Renal cortex interstitium (tissue), 11 donors: Measurements from ENCODE around the gene PLA2G6. TPM values are rescaled to one million over a fixed set of nuclear protein-coding genes. Genes with fewer than 3 reads are reported as not detected.

ENCODE experiments used
- DNase-seq, 11 donors: peaks; one replicate each; pipeline ENCODE4 v3.0.0-alpha.2; 2013; ENCODE audit warnings: low read depth in 9 of 11, low spot score in 4 of 11; ENCODE audit errors: extremely low read depth in 1 of 11
- polyA plus RNA-seq, 3 donors: library from polyadenylated mRNA; unstranded; fragments of 120-200 nt; gene quantifications; one replicate each; pipeline ENCODE4 v1.2.1, GENCODE V29; 2013; ENCODE audit not compliant: insufficient read length in 3 of 3

The PLA2G6 gene
- polyA plus RNA-seq, 3 donors, result 41.5 to 81.8 (median 44.7) TPM

DNA sequence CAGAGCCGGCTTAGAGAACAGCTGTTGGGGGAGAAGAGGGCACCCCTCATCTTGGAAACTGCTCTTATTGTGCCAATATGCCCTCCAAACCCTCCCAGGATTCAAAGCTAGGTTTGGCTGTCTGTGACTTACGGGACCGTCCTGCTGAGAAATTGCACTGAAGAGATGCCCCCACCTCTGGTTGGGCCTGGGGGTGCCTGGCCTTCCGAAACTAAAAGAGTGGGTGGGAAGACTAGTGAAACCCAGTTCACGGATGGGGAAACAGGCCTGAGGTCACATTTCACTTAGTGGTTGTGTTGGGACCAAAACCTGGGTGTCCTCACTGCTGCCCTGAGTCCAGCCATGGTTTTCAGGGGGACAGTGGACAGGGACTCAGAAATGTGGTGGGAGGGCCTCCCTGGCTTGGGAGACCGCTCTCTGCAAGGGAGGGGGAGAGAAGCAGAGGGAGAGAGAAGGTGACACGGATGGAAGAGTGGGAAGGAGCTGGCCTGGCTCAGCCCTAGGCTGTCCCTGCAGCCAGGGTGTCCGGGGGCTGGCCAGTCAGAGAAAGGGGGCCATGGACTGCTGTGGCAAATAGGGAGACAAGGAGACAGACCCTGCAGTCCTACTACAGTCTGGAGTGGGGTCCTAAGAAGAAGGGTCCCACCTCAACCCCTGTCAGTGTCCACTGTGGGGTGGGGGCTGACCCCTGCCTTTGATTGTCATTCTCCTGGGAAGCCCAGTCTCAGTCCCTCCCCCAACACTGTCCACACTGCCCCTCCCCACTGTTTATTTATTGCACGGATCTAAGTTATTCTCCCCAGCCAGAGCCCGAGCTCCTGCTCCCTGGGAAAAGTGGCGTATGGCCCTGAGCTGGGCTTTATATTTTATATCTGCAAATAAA, 33.8 kb upstream of the PLA2G6 start:
- no peak for DNase-seq

DNA sequence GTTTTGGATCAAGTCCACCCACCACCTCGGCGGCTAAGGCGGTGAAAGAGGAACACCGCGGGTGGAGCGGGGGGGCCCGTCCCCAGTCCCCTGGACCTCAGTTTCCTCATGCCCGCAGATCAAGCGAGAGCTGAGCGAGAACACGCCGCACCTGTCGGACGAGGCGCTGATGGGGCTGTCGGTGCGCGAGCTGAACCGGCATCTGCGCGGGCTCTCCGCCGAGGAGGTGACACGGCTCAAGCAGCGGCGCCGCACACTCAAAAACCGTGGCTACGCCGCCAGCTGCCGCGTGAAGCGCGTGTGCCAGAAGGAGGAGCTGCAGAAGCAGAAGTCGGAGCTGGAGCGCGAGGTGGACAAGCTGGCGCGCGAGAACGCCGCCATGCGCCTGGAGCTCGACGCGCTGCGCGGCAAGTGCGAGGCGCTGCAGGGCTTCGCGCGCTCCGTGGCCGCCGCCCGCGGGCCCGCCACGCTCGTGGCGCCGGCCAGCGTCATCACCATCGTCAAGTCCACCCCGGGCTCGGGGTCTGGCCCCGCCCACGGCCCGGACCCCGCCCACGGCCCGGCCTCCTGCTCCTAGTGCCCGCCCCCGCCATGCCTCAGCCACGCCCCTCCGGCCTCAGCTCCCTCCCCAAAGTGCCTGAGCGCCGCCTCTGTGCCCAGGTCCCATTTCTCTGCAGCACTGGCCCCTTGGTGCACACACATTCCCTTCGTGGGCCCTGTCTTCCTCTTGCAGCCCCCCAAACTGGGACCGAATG, 32.8 kb upstream of the PLA2G6 start:
- peak in 4 of 11 donors; percentile 39 to 60 (median 54) for DNase-seq

DNA sequence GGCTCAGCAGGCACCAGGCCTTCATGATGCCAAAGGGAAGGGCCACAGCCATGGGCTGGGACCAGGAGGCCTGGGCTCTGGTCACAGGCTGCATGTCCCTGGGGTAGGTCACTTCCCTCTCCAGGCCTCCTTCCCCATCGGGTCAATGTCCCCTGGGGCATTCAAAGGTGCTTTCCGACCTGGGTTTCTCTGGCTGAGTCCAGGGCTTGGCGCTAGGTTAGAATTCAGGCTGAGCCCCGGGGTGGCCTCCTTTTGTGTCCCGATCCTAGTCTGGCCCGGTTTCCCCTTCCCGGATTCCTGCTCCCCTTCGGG, 32.3 kb upstream of the PLA2G6 start:
- DNase-seq, result no peak

DNA sequence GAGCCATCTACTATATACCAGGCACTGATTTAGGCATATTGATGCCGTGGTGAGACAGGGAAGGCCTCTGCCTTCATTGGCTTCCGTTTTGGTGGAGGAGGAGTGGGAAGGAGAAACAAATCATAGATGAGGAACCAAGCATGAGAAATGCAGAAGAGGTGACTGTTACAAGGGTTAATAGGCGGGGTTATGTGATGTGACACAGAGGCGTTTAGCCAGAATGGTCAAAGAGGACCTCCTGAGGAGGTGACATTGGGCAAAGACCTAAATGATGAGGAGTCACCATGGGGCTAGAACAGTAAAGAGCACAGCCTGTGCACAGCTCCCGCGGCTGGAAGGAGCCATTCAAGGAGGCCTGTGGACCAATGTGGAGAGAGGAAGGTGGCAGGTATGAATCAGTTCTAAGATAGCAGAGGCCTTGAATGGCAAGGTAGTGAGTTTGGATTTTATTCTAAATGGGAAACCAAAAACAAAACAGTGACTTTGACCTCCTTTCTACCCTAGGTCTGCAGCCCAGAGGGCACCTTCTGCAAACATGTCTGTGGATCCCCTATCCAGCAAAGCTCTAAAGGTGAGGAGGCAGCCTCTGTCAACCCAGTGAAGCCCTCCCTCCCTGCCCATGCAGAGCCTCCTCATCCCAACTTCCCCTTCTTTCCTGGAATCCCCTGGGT, 31.8 kb upstream of the PLA2G6 start:
- no peak for DNase-seq

DNA sequence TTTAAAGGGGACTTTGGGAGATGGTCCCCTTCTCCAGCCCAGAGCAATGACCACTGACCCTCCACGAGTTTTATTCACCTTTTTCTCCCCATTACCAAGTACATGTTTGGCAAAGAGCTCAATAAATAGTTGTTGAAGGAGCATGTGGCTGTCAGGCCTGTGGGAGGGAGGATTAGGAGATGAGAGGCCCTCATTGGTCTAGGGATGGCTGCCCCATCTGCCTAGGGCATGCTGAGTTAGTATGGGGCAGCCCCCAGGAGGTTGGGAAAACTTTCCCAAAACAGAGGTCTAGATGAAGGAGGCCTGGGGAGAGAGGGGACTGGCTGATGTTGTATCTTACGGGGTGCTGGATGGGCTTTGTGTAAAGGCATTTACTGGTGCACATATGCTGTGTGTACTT, 30.8 kb upstream of the PLA2G6 start:
- no peak for DNase-seq

DNA sequence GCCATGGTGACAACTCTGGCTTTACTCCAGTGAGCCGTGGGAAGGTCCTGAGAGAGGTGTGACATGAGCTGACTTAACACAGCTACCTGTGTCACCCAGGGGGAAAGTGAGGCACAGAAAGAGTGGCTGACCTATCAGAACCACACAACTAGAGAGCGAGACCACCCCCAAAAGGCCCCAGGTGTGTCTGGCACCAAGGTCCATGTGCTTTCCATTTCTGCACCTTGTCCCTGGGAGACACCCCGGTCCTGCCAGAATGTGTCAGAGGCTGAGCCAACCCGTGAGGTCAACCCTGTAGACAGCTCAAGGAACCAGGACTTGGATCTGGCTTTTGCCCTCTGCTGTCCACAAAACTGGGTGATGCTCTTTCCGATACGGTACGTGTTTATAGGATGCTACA, 29.9 kb upstream of the PLA2G6 start:
- no peak for DNase-seq

DNA sequence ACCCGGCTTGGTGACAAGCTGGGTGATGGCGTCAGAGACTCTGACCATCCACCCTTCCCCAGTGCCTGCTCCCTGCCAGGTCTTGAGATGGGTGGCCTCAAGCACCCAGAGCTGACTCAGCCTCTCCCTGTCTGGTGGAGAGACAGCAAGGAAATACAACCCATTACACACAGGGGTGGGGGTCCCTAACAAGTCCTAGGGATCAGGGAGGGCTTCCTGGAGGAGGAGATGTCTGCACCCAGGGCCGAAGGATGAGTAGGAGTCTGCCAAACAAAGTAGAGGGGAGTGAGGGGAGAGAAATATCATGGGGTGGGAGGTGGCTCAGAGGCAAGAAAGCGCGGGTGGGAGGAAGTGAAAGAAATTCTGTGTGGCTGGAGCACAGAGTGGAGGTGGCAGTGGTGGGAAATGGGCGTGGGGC, 26.9 kb upstream of the PLA2G6 start:
- DNase-seq, result no peak

DNA sequence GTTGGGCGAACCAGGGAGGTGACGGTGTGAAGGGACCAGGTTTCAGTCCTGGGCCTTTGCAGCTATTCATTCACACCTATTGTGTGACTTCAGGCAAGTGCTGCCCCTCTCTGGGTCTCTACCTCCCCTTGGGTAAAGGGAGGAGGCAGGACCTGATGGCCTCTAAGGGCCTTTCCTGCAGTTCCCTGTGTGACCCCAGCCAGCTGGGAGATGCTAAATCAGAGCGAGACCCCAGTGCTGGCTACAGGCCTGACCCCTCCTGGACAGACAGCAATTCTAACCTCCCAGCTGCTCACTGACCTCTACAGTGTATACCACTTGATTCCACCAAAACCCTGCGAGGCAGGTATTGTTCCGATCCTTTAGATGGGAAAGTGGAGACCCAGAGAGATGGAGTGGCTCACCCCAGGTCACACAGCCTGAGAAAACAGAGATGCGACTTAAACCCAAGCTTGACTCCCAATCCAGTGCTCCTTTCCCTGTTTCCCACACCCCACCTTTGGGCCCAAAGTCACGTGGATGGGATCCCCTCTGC, 26.3 kb upstream of the PLA2G6 start:
- no peak for DNase-seq

DNA sequence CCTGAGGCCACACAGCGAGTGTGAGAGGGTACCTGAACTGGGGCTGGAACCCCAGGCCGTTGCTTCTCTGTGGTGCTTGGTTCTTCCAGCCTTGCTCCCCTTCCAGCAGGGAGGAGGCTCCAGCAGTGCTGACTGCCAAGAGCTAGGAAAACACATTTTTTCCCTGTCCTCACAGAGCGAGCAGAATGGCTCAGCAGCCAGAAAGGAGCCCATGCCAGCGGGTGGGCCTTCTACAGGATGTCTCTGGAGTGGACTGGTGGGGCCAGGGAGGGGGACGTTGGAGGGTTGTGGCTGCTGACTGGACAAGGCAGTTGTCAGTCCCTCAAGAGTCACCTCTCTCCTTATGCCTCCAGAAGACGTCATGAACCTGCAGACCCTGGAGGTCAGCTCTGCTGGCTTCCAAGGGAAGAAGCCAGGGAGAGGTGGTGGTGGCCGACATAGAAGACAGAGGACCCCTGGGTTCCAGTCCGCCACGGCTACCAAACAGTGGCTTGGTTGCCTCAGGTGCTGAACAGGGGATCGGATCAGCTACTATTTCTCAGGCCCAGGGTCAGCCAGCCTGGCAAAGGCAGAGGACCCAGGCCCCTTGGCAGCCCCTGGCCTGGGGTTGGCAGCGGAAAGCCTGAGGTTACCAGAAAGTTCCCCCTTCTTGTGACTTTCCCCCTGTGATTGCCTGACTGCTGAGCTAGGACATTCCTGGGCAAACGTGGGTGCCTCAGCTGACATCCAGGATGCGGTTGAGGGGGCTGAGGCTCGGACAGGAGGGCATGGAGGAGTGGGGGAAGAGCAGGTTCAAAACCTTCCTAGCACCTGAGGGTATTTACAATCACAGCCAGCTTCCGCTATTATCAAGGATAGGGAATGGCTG, 23.9 kb upstream of the PLA2G6 start:
- DNase-seq, result no peak

DNA sequence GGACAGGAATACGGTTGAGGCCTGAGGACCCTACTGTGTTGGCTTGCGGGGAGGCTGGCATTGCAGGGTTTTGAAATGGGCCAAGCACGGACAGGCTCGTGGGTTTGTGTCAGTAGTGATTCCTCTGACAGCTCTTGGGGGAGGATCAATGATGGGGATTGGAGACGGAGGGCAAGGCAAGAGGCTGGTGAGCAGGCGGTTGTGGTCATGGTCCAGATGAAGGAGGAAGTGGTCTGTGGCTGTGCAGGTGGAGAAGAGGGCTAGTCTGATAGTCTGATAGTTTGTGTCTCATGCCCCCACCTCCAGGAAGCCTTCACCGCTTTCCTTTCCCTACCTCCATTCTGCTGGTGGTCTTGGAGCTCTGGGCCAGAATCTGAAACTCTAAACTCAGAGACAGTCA, 23.2 kb upstream of the PLA2G6 start:
- no peak for DNase-seq

DNA sequence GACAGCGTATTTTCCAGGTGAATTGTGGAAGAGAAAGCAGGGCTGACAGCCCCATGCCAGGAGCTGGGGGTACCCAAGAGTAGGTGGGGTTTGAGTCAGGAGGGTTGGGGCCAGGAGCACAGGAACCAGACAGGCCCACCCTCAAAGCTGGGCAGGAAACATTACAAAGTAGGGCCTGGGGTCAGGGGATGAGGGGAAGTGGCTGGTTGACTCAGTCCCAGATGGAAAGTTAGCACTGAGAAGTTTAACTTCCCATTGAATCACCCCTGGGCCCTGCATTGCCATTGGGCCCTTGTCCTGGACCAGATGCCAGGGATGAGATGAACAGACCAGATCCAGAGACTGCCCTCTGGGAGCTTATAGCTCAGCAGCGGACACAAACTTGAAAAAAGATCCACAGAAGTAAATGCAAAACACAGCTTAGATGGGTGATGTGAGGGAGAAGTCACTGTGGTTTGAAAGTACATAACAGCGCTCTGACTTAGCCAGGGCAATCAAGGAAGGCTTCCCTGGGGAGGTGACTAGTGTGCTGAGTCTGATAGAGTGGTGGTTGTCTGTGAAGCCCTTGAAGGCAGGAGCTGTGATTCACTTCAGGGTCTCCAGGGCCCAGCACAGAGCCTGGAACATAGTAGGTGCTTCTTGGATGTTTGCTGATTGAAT, 22.4 kb upstream of the PLA2G6 start:
- DNase-seq, result no peak

DNA sequence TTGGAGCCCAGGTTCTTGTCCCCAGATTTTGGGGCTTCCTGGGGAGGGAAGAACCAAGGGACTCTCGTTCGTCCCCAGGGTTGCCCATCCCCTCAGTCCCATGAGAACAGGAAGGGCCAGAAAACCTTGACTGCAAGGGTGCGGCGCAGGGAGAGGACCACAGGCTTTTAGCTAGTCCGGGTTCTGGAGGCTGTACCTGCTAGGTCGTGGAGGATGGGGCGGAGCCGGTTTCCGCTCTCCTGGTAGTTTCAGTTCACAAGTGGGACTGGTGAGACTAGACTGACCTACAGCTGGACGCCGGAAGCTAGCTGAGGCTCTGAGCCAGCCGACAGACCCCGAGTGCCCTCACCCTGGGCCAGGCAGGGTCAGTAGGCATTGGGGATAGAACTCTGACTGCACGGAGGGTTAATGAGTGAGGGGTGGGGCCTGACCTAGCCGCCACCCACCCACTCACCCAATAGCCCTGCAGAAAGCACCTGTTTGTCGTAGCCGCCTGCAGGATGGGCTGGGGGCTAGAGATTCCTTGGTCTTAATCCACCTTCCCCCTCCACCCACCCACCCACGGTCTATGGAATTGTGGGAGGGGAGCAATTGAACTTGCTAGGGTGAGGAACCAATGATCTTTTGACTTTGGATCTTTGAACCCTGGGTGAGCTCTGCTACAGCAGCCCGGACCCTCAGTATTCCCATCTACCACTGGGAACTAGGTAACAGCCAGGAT, 21.6 kb upstream of the PLA2G6 start:
- no peak for DNase-seq

DNA sequence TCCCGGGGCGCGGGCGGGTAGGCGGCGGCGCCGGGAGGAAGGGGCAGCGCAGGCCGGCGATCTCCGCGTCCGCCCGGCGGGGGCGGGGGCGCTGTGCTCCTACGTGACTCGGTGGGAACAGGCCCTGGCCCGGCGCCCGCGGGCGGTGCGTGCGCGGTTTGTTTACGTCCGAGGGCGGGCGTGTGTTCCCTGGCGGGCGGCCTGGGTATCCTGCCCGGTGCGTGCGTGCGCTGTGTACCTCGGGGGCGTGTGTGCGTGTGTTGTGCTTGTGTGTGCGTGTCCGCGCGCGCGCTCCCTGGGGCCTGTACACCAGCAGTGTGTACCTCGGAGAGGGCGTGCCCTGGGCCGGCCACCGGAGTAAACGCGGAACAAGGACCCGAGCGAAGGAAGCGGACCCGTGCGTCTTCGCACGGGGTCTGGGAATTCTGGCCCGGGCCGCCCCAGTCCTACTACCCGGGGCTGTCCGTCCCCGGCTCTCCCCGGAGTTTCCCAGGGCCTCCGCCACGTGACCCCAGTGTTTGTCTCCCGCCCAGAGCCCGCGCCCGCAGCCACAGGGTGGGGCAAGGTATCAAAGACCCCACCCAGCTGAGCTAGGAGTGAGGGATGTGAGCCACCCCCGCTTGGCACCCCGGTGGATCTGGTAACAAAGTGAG, 20.9 kb upstream of the PLA2G6 start:
- DNase-seq, result peak in 5 of 11 donors; percentile 63 to 73 (median 69)

DNA sequence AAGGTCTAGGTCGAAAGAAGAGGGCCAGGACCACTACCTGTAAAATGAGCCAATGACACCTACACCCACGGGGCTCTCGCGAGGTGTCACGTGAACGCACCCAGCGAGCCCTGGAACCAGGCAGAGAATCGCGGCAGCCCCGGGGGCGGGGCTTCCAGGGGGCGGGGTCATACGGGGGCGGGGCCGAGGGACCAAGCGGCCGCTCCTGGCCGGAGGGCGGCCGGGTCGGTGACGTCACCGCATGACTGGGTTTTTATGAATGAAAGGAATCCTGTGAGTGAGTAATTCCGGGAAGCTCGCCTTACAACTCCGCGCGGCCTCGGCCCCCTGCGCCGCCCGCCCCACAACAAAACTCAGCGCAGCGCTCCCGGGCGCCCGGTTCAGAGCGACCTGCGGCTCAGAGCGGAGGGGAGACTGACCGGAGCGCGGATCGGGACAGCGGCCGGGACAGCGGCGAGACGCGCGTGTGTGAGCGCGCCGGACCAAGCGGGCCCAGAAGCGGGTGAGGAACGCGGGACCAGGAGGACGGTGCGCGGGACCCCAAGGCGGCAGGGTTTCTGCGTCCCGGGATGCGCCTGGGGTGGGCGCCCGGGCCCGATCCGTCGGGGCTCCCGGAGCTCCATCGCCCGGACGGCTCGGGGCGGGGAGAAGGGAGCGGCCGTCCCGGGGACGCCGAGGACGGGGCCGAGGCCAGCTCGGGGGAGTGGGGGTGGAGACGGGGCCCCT, 20.2 kb upstream of the PLA2G6 start, which contains the start of gene MAFF:
TSS of gene MAFF (plus strand) at position 284 of the 726 bp plus-strand sequence. CDS start 11,860 bp downstream, outside the sequence.
- DNase-seq, result peak; percentile 84 to 93 (median 91)

DNA sequence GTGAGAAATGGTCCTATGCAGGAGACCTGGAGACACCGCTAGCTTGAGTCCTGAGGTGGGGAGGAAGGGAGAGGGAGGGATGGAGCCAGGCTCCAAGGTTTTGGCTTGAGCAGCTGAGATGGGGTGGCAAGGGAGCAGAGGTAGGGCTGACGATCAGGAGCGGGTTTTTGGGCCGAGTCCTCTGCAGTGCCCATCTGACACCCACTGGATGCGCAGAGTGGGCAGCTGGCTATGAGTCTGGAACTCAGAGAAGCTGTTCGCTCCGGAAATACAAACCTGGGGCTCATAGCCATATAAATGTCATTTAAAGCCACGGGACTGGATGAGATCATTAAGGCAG, 19.7 kb upstream of the PLA2G6 start:
- DNase-seq, result no peak

DNA sequence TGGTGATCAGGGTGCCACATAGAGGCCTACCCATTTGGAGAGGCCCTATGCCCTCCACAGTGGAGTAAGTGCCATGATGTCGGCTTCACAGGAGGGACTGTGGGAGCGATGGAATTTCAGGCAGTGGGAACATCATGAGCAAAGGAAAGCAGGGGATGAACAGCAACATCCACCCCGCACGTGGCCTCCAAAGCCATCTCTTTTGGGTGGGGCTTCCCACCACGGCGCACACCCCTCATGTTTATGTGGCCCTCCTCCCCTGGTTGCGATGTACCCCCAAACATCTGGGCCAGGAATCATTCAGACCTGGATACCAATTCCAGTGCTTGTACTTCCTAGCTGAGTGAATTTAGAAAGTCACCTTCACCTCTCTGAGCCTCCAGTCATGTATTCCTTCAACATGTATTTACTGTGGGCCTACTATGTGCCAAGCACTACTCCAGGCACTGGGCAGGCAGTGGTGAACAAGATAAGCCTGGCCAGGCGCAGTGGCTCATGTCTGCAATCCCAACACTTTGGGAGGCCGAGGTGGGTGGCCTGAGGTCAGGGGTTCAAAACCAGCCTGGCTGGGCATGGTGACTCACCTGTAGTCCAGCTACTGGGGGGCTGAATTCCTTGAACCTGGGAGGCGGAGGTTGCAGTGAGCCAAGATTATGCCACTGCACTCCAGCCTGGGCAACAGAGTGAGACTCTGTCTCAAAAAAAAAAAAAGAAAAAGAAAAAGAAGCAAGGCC, 18.4 kb upstream of the PLA2G6 start:
- no peak for DNase-seq
